Heart left ventricle (tissue), 16 donors: ENCODE measurements around the gene NECAP2. TPM values are rescaled to one million over a fixed set of nuclear protein-coding genes. Genes with fewer than 3 reads are reported as not detected.

Experiments
- ATAC-seq, 4 donors: fragments of 200-7000 bp; cut with Tn5 transposase; one replicate each; pipeline ENCODE4 v1.9.1; 2020 to 2022; ENCODE audit warnings: moderate library complexity in 4 of 4, mild to moderate bottlenecking in 3 of 4, moderate number of reproducible peaks in 1 of 4
- DNase-seq, 5 donors: peaks; one replicate each; pipeline ENCODE4 v3.0.0-alpha.2; 2020
- H3K27ac ChIP-seq, 12 donors: fragments of 200-600 bp; sonication (generic) in 4 of 12; one replicate each; pipeline versions ENCODE4 v1.5.0 to v1.8.0; 2016 to 2022; ENCODE audit warnings: mild to moderate bottlenecking in 2 of 12
- H3K27me3 ChIP-seq, 9 donors: fragments of 200-600 bp; sonication (generic) in 2 of 9; one replicate each; pipeline versions ENCODE4 v1.5.1 to v1.8.0; 2016 to 2022; ENCODE audit warnings: mild to moderate bottlenecking in 3 of 9
- H3K36me3 ChIP-seq, 9 donors: fragments of 200-600 bp; sonication (generic) in 2 of 9; one replicate each; pipeline versions ENCODE4 v1.5.0 to v1.8.0; 2018 to 2022; ENCODE audit warnings: mild to moderate bottlenecking in 2 of 9
- H3K4me1 ChIP-seq, 12 donors: fragments of 200-600 bp; sonication (generic) in 4 of 12; one replicate each; pipeline versions ENCODE4 v1.5.0 to v1.8.0; 2016 to 2022; ENCODE audit warnings: mild to moderate bottlenecking in 3 of 12
- H3K4me3 ChIP-seq, 12 donors: fragments of 200-600 bp; sonication (generic) in 4 of 12; one replicate each; pipeline versions ENCODE4 v1.5.0 to v1.8.0; 2017 to 2022; ENCODE audit warnings: mild to moderate bottlenecking in 9 of 12, moderate library complexity in 4 of 12
- H3K9me3 ChIP-seq, 12 donors: fragments of 200-600 bp; sonication (generic) in 4 of 12; one replicate each; pipeline versions ENCODE4 v1.5.0 to v1.8.0; 2016 to 2022; ENCODE audit warnings: mild to moderate bottlenecking in 1 of 12
- POLR2A ChIP-seq, 2 donors: fragments of 450-650 bp; IDR thresholded peaks; one replicate each; pipeline ENCODE4 v1.6.1; 2017; ENCODE audit warnings: antibody characterized with exemption in 2 of 2, mild to moderate bottlenecking in 2 of 2, moderate library complexity in 2 of 2
- WGBS, 4 donors: extraction: QIAGEN DNeasy Blood & Tissue Kit in 2 of 4; methylation state at CpG; one replicate each; pipeline versions ENCODE4 v1.1.5 to v1.1.7; 2013 to 2018; 5-methylcytosine and 5-hydroxymethylcytosine counted together
- intact Hi-C, 10 donors: fragments of 100-400 bp; cut with DNase I; formaldehyde crosslinking; loops; one replicate each; pipeline versions ENCODE4 v1.11.1 to v1.14.2; 2022
- polyA plus RNA-seq, 2 donors: library from polyadenylated mRNA; stranded (reverse); fragments of 200-250 nt; gene quantifications; one replicate each; pipeline ENCODE4 v1.2.3, GENCODE V29; 2013
- total RNA-seq, 9 donors: library from RNA; depleted of rRNA in 2 of 9; stranded (reverse); fragments of >200 nt in 2 of 9; fragmentation: NEBNext Ultra II Directional in 3 of 9; extraction: Animal tissue kit (Norgen Biotek cat#: 25700) in 3 of 9; gene quantifications; one replicate each; pipeline versions ENCODE4 v1.1.0 to v1.2.4, GENCODE V29; 2016 to 2023
- TF ChIP-seq, protein P1 (sequence below), 12 donors: fragments of 200-600 bp; sonication (generic) in 4 of 12; IDR thresholded peaks; one replicate each; pipeline versions ENCODE4 v1.5.0 to v1.8.0; 2018 to 2022; ENCODE audit warnings: antibody characterized with exemption in 12 of 12, mild to moderate bottlenecking in 5 of 12
- donor health status: ischemic (EF 13 %, LVEDD 7.1; RV severe dilation, severe dysfunction).
- donor health status: healthy with polysubstance abuse.
- donor health status: DM: no; HTN: yes; CAD: no.
- donor health status: DM: no; HTN: no; CAD: no.
- donor health status: ischemic (EF 25% LVEDD 6.9; RV normal size, moderate dysfunction).
- donor health status: ischemic (EF 25% LVEDD 5.7; RV mildly dilated, moderate dysfunction).
- donor health status: healthy.
- donor health status: DM: yes; HTN: yes; CAD: no.
- donor health status: ischemic (EF 35%, LVEDD 5.7; RV mildly dilated, moderate dysfunction).
- donor health status: nonischemic (EF 11% LVEDD 7.7; RV severe dilation, severe dysfunction).
- donor health status: DM: yes; HTN: yes; CAD: no.
- donor health status: PGD.
- donor health status: ischemic (EF 29% LVEDD 5.4; RV normal size, mild dysfunction).
- donor health status: nonischemic (EF 23%, LVEDD 6.1; RV moderate dilation, normal function).

Gene NECAP2
- total and polyA plus RNA-seq, 11 donors = 10.7 to 53.0 (median 12.1) TPM

DNA sequence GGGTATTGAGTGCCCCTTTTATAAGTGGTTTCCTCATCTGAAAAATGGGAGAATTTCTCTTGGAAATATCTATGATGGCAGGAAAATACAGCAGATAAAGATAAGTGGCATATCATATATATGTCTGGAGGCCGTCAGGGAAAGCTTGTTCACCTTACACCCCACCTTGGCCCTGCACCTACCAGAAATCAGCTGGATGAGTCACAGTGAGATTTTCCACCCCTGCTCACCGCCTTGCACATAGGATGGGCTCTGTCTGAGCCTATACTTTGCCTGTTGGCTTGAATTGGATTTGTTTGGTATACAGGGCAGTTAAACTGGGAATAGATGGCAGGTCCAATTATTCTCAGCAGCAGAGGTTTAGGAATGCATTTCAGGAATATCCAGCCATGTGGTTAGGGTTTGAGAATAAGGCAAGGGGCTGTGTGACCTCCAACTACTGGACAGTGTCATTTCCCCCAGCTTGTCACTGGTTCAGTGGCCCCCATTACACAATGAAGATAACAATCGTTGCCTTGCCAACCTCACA is 3.5 kb upstream of the NECAP2 start, which contains the start of gene SPATA21:
Gene SPATA21 (minus strand): TSS at position 479 of the 529 bp plus-strand sequence. CDS start 6,053 bp downstream, outside the sequence.
- no peaks in the 10 kb centered on the region for H3K9me3 ChIP-seq
- no peaks in the 10 kb centered on the region for H3K36me3 ChIP-seq
- WGBS, 4 donors = 63 to 74% (median 67%) methylated on average over 3 of the region's 3 CpGs
- peaks cover 0 to 31% (median 11%) of the 10 kb centered on the region in 12 donors for H3K4me1 ChIP-seq
- DNase-seq = no peak
- H3K27me3 ChIP-seq = no peaks in the 10 kb centered on the region
- no peak for ATAC-seq
- no peak within 1 kb of the TSS for H3K27ac ChIP-seq
- intact Hi-C loops = loop anchor here in 1 of 10 donors (5.0 kb wide), 1 partner anchor 60 kb away; no protein-coding TSS in a partner anchor
- TF ChIP-seq, protein P1, sequence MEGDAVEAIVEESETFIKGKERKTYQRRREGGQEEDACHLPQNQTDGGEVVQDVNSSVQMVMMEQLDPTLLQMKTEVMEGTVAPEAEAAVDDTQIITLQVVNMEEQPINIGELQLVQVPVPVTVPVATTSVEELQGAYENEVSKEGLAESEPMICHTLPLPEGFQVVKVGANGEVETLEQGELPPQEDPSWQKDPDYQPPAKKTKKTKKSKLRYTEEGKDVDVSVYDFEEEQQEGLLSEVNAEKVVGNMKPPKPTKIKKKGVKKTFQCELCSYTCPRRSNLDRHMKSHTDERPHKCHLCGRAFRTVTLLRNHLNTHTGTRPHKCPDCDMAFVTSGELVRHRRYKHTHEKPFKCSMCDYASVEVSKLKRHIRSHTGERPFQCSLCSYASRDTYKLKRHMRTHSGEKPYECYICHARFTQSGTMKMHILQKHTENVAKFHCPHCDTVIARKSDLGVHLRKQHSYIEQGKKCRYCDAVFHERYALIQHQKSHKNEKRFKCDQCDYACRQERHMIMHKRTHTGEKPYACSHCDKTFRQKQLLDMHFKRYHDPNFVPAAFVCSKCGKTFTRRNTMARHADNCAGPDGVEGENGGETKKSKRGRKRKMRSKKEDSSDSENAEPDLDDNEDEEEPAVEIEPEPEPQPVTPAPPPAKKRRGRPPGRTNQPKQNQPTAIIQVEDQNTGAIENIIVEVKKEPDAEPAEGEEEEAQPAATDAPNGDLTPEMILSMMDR (IDR thresholded peaks at IDR 0.05) = no peak
- TF ChIP-seq POLR2A (IDR thresholded peaks at IDR 0.05) = no peak
- H3K4me3 ChIP-seq = no peak within 1 kb of the TSS

DNA sequence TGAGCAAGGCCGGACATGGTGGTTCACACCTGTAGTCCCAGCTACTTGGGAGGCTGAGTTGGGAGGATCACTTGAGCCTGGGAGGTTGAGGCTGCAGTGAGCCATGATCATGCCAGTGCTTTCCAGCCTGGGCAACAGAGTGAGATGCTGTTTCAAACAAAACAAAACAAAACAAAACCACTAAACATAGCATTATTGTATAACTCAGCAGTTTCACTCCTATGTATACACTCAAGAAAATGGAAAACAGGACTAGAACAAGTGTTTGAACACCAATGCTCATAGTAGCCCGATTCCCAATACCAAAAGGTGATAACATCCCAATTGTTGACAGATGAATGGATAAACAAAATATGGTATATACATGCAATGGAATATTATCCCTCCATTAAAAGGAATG is 2.0 kb upstream of the NECAP2 start:
- H3K27me3 ChIP-seq = no peaks in the 10 kb centered on the region
- H3K36me3 ChIP-seq = peaks cover 0 to 13% (median 4%) of the 10 kb centered on the region in 9 donors
- ATAC-seq (no peak), DNase-seq (no peak)
- H3K27ac ChIP-seq = no peak overlapping the region
- H3K9me3 ChIP-seq = no peaks in the 10 kb centered on the region
- TF ChIP-seq, protein P1 (IDR thresholded peaks at IDR 0.05) = no peak
- no peak for TF ChIP-seq POLR2A (IDR thresholded peaks at IDR 0.05)
- no peak overlapping the region for H3K4me3 ChIP-seq
- H3K4me1 ChIP-seq = peaks cover 0 to 38% (median 24%) of the 10 kb centered on the region in 12 donors
- WGBS, 4 donors = 87 to 90% (median 88%) methylated on average over 2 of the region's 2 CpGs
- intact Hi-C loops = loop anchor here in 1 of 10 donors (5.0 kb wide), 1 partner anchor 61 kb away; no protein-coding TSS in a partner anchor

DNA sequence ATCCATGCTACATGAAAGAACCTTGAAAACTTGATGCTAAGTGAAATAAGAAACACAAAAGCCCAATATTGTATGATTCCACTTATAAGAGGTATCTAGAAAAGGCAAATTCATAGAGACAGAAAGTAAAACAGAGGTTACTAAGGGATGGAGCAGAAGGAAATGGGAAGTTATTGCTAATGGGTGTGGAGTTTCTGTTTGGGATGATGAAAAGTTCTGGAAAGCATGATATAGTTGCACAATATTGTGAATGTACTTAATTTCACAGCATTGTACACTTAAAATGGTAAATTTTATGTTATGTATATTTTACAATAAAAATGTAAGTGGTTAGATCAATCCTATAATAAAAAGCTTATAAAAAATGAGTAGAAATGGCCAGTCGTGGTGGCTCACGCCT is 1.6 kb upstream of the NECAP2 start:
- Histone ChIP-seq H3K4me1 (peaks cover 0 to 40% (median 28%) of the 10 kb centered on the region in 12 donors), H3K9me3 (no peaks in the 10 kb centered on the region), H3K36me3 (peaks cover 0 to 17% (median 7%) of the 10 kb centered on the region in 9 donors), H3K27ac (peak overlapping the region in 1 of 12 donors; percentile 54), H3K27me3 (no peaks in the 10 kb centered on the region), H3K4me3 (no peak overlapping the region)
- intact Hi-C loops = loop anchor here in 1 of 10 donors (5.0 kb wide), 1 partner anchor 62 kb away; no protein-coding TSS in a partner anchor
- ATAC-seq = no peak
- WGBS, 4 donors = 82 to 90% (median 89%) methylated on average over 2 of the region's 2 CpGs
- TF ChIP-seq, protein P1 (IDR thresholded peaks at IDR 0.05) = no peak
- TF ChIP-seq POLR2A (IDR thresholded peaks at IDR 0.05) = no peak
- DNase-seq = no peak

DNA sequence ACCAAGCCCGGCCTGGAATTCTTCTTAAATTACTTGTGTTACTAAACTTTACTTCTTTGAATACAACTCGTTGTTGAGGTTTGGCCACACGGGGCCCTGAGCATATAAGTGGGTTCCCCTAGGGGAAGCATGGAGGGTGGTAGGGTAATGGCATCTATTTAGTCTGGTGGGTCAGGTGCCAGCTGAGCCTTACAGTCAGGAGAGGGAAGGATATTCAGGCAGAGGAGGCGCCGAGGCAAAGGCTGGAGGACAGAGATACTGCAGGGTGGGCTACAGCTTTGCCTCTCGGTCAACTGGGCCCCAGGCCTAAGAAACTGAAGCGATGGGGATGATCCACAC is 424 bp upstream of the NECAP2 start:
- peak overlapping the region in 11 of 12 donors; percentile 59 to 99 (median 98) for H3K4me3 ChIP-seq
- 46 to 51% (median 50%) methylated on average over 7 of the region's 7 CpGs for WGBS, 4 donors
- H3K36me3 ChIP-seq = peaks cover 0 to 28% (median 19%) of the 10 kb centered on the region in 9 donors
- DNase-seq = peak in 1 of 5 donors; percentile 8
- intact Hi-C loops = loop anchor here in 6 of 10 donors (1.0 to 10.0 kb wide), 7 partner anchors 55 to 73 kb away; partner anchors contain the start of genes SZRD1 (in 2 of the 6) and RNU1-1 (in 1 of the 6)
- peak; percentile 8 to 42 (median 30) for ATAC-seq
- H3K27me3 ChIP-seq = no peaks in the 10 kb centered on the region
- H3K27ac ChIP-seq = peak overlapping the region in 9 of 12 donors; percentile 69 to 98 (median 89)
- H3K4me1 ChIP-seq = peaks cover 0 to 51% (median 29%) of the 10 kb centered on the region in 12 donors
- no peaks in the 10 kb centered on the region for H3K9me3 ChIP-seq
- TF ChIP-seq, protein P1 (IDR thresholded peaks at IDR 0.05) = no peak
- no peak for TF ChIP-seq POLR2A (IDR thresholded peaks at IDR 0.05)
